GM04504 (cell line): Measurements from ENCODE around the gene INPP4B.
"Not testable (repeated sequence)": the region's sequence is repeated elsewhere in the genome, so short reads cannot be mapped to it uniquely, and the experiment has no call there.

Source experiments
- DNase-seq: peaks from one replicate; pipeline ENCODE4 v3.0.0-alpha.2; 2012; ENCODE audit warnings: low read depth

Gene INPP4B

DNA sequence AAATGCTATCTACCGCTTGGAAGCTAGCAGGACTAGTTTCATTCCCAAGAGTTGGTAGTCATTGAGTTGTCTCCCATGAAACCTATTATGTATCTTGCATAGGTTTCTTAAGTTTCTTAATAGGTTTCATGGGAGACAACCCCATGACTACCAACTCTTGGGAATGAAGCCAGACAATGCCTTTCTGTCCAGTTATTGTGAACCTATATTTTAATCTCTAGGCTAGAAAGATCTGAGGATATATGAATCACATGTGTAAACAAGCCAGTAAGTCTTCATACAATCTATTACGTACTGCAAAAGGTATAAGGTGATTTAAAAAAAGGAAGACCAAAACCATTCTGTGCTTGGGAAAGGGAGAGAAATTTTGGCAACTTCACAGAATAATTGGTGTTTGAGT, 162.6 kb downstream of the INPP4B start:
- DNase-seq: no peak

DNA sequence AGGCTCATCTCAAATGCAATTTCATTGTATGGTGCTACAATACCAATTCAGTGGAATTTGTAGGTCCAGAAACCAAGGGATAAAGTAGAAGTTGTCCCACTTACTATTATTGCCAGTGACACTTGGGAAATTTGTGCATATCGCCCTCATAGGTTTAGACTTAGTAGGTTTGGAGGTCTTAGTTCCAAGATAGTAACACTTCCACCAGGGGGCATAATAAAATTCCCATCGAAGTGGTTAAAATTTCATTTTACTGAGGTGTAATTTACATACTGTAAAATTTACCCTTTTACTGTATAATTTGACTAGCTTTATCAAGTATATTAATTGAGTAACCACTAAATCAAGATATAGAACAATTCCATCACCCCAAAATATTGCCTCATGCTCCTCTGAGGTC, 174.6 kb downstream of the INPP4B start:
- no peak for DNase-seq

DNA sequence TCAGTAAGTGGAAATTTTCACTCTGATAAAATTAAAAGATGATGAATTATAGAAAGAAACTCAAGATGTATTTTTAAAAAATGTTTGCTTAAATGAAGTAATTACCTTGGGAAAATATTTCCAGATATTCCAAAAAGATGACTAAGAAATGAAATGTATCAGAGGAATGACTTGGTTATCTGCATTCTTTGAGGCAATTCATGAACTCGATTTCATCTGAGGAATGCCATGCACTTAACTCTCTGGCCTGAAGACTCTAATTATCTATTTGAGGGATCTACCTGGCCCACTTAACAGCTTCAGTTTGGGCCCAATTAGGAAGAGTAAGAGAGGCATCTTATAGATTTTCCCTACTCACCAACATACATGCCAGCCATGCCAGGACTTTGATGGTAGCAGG, 182.3 kb downstream of the INPP4B start:
- DNase-seq: no peak

DNA sequence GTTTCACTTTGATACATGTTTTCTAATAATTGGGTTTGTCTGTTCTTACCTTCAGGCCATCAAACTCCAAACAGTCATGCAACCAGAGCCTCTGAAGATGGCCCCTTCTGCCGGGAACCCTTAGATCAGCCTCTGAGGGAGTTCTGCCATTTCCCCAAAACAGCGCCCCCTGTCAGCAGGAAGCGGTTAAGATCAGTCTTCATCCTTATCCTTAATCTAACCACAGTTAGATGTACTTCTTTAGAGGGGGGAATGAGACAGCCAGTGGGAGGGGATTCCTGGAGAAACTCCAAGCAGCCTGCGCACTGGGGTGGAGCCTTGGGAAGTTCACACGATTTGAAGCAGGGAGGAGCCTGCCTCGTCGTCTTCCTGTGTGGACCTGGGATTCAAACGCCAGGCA, 185.4 kb downstream of the INPP4B start:
- DNase-seq: no peak

GRCh38 chr4:142656178-142656577, 189.9 kb downstream of the INPP4B start:
- DNase-seq: peak; percentile 6

DNA sequence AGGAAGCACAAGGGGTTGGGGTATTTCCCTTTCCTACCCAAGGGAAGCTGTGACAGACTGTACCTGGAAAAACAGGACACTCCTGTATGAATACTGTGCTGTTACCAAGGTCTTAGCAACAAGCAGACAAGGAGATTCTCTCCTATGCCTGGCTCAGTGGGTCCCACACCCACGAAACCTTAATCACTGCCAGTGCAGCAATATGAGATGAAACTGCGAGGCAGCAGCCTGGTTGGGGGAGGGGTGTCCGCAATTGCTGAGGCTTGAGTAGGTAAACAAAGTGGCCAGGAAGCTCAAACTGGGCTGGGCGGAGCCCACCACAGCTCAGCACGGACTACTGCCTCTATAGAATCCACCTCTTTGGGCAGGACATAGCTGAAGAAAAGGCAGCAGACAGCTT, 197.7 kb downstream of the INPP4B start:
- DNase-seq: no peak

DNA sequence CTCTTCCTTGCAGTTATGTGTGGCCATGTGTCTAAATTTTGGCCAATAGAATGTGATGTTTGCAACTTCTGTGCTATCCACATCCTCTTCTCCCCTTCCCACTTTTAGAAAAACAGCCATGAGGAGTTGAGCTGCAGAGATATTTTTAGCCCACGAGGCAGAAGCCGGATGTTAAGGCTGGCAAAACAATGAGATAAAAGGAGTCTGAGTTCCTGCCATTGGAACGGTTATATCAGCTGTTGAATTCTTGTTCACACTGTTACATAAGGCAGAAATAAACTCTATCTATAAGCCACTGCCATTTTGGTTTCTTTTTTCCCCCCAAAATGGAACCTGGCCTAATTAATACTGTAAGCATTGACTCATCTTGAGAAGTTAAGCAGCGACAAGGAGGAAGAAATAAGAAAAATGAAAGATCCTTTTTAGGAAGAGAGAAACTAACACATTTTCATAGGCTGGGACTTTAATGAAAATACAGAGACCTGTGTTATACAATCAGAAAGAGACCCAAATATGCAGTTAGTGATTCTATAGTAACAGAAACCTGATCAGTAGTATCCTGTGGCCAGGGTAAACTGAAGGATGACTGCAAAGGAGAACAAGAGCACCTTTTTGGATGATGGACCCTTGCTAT, 200.5 kb downstream of the INPP4B start:
- no peak for DNase-seq

GRCh38 chr4:142644628-142645027, 201.5 kb downstream of the INPP4B start:
- not testable (repeated sequence) for DNase-seq

- no peak for DNase-seq
These were observed 208.5 kb downstream of the INPP4B start for GRCh38 chr4:142637614-142638013.

DNA sequence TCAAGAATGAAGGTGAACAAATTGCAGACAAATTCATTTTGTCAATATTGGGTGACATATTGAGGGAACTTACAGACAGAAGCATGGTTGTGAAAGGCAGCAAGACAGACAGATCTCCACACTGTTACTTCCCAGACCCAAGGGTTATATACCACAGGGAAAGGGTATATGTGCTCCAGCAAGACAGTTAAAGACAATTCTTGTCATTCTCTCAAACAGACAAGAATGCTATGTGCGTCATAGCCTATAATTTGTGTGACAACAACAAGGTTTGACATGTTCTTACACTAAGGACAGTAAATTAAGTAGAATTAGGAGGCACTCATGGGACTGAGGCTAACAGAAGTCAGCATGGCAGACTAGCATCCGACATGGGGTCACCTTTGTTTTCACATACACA, 214.3 kb downstream of the INPP4B start:
- no peak for DNase-seq

DNA sequence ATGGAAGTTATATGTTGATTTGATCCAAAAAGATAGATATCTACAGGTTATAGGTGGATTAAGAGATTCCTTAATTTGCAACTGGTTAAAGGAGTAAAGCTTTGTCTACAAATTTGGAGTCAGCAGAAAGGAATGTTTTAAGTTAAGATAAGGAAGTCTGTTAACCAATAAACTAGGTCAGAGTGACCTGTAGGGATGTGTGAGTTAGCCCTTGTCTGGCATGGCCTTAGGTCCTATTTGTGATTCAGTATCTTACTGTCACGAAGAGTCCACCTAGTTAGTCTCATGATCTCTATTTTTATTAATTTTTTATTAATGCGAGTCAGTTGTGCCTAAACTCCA, 230.8 kb downstream of the INPP4B start:
- DNase-seq: no peak

DNA sequence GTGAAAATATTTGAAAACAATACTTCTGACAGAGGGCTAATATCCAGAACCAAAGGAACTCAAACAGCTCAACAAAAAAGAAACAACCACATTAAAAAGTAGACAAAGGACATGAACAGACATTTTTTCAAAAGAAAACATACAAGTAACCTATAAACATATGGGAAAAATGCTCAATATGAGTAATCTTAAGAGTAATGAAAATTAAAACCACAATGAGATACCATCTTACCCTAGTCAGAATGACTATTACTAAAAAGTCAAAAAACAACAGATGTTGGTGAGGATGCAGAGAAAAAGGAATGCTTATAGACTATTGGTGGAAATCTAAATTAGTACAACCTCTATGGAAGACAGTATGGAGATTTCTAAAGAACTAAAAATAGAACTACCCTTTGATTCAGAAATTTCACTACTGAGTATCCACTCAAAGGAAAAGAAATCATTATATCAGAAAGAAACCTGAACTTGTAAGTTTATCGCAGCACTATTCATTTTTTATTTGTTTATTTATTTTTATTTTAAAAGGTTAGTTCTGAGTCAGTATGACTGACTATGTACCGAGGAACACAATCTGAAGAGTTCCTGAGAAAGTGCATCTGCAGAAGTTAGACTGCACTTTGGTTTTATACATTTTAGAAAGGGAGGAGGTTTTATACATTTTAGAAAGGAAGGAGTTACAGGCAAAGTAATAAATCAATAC, 231.3 kb downstream of the INPP4B start:
- peak; percentile 29 for DNase-seq

DNA sequence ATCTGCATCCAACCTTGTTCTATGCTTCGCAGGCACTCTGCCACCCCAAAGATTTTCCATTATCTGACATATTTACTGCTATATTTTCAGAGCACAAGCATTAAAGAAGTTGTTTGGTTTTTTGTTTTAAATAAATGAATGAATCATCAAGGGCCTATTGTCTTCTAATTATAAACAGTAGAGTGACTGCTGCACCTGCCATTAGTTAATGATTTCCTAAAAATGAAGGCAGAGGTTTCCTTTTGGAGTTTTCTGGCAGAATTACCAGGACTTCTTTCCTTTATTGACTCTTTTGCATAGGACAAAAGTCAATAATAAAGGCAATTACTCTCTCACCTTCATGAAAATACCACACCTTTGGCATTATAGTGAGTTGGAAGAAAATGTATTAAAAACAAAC, 238.1 kb downstream of the INPP4B start:
- DNase-seq: no peak

- DNase-seq: no peak
These were observed 245.1 kb downstream of the INPP4B start for GRCh38 chr4:142600952-142601351.

DNA sequence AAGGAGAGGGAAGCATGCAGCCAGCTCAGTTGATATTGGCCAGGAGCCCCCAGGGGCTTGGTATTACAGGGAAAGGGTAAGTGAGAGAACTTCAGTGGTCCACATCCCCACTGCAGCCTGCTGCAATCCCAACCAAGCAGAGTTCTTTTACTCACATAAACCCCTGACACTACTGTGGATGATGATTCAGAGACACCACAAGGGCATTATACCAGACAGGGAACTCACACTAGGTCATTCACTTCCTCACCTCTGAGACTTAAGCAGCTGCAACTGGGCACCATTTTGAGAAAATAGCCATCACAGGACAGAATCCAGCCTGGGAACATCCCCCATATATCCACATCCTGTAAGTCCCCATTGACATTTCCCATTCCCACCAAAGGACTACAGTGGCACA, 248.0 kb downstream of the INPP4B start:
- DNase-seq: no peak

DNA sequence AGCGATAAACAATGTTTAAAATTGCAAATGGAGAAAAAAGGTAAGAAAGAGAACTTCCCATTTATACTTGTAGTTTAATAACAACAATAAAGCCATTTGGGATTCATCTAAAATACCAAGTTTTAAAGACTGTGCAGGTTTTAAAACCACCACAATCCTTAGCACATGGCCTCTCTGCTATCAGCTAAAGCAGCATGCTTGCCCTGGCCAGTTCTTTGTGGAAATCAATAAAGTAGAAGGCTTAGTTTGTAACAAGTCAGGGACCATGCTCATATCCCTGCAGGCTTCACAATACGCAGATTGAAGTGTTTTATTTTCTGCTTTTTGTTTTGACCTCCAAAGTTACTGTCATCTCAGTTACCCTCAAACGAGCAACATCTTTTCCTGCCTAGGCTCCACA, 249.5 kb downstream of the INPP4B start:
- DNase-seq: no peak

DNA sequence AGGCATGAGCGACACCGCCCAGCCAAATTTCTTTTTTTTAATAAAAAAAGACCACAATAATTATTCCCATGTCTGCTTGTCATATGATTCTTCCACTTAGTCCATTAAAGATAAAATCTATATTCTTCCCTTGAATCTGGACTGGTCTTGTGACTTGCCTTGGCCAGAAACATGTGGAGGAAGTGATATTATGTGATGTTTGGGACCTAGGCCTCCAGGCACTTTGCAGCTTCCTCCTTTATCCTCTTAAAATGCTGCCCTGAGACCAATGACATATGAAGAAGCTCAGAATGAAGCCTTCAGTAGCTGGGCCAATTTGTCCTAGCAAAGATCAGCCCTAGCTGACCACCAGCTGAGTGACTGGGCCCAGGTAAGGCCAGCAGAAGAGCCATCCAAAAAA, 250.0 kb downstream of the INPP4B start:
- DNase-seq: no peak

DNA sequence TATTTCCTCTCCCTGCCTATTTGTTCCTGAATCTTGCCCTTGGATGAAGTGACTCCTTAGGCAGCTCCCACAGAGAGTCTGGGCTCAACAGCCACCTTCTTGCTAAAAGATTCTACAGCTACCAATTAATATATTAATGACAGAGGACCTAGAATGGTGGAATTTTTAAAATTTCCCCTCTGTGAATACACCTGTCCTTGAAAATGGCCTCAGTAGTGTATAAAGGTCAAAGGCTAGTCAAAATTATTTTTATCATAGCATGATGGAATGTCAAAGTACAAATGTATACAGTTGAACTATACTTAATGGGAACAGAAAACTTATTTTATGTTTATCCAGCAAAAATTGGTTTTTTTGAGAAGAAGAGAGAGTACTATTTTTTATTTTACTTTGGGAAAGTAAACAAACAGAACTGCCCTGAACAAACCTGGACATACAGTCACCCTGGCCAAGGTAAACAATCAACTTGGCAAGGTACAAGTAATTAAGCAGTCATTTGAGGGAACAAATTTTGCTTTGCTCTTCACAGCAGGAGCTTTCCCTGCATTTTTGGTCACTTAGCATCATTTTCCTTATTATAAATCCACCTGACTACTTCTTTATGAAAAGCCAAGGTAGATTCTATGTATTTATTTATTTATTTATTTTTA, 250.8 kb downstream of the INPP4B start:
- no peak for DNase-seq

DNA sequence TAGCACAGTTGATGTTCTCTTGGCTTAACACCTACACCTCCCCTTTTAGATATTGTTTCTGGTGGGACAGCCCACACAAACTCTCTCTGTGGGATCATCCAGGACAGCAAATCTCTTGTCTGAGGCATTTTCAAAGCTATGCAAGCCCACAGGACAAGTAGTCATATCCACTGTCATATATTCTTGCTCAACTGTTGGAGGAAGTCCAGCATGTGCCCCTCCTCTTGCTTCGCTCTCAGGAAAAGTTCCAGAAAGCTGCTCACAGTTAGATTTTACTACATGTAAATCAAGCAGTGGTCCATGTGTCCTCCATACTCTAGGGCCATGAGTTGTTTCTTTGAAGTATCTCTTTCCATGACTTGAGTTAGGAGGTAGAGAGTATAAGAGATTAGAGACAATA, 260.7 kb downstream of the INPP4B start:
- DNase-seq: peak; percentile 3

GRCh38 chr4:142583708-142584107, 262.4 kb downstream of the INPP4B start:
- no peak for DNase-seq

DNA sequence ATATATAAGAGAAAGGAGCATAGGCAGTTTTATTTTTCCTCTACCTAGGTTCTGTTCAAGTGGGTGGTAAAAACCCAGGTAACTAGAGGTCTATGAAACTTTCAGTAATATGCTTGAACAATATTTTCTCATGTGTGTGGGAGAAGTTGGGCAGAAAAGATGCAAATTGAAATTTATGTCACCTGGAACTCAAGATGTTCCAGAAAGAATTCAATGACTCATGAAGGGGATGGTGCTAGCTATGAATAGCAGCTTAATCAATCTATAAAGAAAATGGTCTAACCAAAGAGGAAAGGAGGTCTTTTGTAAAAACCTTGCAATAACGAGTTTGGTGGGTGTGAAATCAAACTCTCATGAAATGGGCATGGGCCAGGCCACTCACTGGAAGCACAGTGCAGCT, 263.8 kb downstream of the INPP4B start:
- DNase-seq: no peak

- DNase-seq: no peak
These were observed 264.2 kb downstream of the INPP4B start for GRCh38 chr4:142581881-142582280.

DNA sequence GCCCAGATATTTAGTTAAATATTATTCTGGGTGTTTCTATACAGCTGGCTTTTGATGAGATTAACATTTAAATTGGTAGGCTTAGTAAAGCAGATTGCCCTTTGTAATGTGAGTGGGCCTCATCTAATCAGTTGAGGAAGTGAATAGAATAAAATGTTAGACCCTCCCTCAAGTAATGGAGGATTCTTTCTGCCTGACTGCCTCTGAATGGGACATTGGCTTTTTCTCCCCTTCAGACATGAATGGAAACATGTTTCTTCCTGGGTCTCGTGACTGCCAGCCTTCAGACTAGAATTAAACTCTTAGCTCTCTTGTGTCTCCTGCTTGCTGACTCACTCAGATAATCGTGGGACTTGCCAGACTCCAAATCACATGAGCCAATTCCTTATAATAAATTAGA, 266.7 kb downstream of the INPP4B start:
- DNase-seq: no peak

DNA sequence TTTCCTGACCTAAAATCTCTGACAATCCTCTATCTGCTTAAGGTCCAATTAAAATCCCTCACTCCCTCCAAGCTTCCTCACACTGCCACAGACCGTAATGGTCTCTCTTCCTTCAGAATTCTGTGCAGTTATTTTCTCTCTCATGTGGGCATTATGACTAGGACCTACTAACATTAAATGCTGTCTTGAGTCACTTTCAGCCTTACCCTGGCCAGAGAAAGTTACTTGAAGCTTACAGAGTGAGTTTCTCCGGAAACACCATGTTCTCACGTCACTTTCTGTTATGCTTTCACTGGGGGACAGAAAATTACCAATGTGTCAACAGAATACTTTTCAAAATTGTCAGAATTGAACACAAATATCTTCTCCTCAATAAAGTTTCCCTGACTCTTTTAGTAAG, 271.8 kb downstream of the INPP4B start:
- DNase-seq: no peak
